Measurements from ENCODE around the gene F12. TPM values are rescaled to one million over a fixed set of nuclear protein-coding genes. Genes with fewer than 3 reads are reported as not detected.

The F12 gene
- total and polyA plus RNA-seq, 2 of the 8 experiments (the other 6 are each of a cell fraction or from before 2014, with no cell fraction given): 6.5 to 7.8 TPM

- H2BK12ac ChIP-seq (ENCODE audit: low read depth, low read length): no peak overlapping the region
- DNase-seq (ENCODE audit: low read depth in 1 of 2, low spot score in 2 of 2) (no peak), FAIRE-seq (no peak)
- no peak overlapping the region for H4K5ac ChIP-seq (ENCODE audit: insufficient read length, low read depth, low read length)
- H4K91ac ChIP-seq (replicated peaks; ENCODE audit: insufficient read length, low read length): no peak overlapping the region
- no peak overlapping the region for H3K4me2 ChIP-seq (ENCODE audit: insufficient read depth in 1 of 2, low read depth in 2 of 2, low read length in 2 of 2)
- H3K14ac ChIP-seq (ENCODE audit: insufficient read length): no peak overlapping the region
- H3K9me3 ChIP-seq (ENCODE audit: insufficient read depth in 2 of 2, low read depth in 1 of 2, low read length in 1 of 2): no peaks in the 10 kb centered on the region
- CTCF ChIA-PET (ENCODE audit: partially characterized antibody): interaction anchor here (1.5 to 5.9 kb wide), 5 partner anchors 23 to 61 kb away, joined by 4 to 34 read pairs (median 24); no protein-coding TSS in a partner anchor
- 97% methylated on average over 7 of the region's 7 CpGs; no CpG with 5 or more reads in 1 of the 2 experiments for WGBS, 2 experiments (ENCODE audit: extremely low coverage in 1 of 2, insufficient coverage in 1 of 2, insufficient read length in 1 of 2, insufficient replicate concordance in 2 of 2, low coverage in 1 of 2, low lambda C conversion rate in 2 of 2, missing lambda C conversion rate in 1 of 2)
- H3K18ac ChIP-seq (ENCODE audit: extremely low read depth, low read length): no peak overlapping the region
- no peak overlapping the region for H3K4ac ChIP-seq (replicated peaks; ENCODE audit: insufficient read length, low read depth, low read length)
- H3K27me3 ChIP-seq (replicated peaks in 1 of 4; ENCODE audit: control insufficient read depth in 3 of 4, extremely low read depth in 1 of 4, insufficient read depth in 3 of 4, low read length in 3 of 4): no peaks in the 10 kb centered on the region
- no peak overlapping the region for H3K27ac ChIP-seq (ENCODE audit: low read depth, low read length)
- no peak overlapping the region for H2AFZ ChIP-seq (ENCODE audit: low read length)
- H4K8ac ChIP-seq (ENCODE audit: extremely low read depth, insufficient read depth, low read length): no peak overlapping the region
- no peak overlapping the region for H3K56ac ChIP-seq (replicated peaks; ENCODE audit: insufficient read length, low read depth, low read length)
- POLR2A ChIA-PET (ENCODE audit: partially characterized antibody): interaction anchor here (1.1 to 24.2 kb wide), 5 partner anchors 14 to 58 kb away, joined by 3 to 460 read pairs (median 10); partner anchors contain the start of gene PRR7
- no peak overlapping the region for H3K9ac ChIP-seq (replicated peaks in 1 of 4; ENCODE audit: extremely low read depth in 1 of 4, low read depth in 3 of 4, low read length in 3 of 4)
- H2BK120ac ChIP-seq (replicated peaks; ENCODE audit: low read depth, low read length): no peak overlapping the region
- H2AK5ac ChIP-seq (ENCODE audit: low read depth, low read length): no peak overlapping the region
- peaks cover 0 to 26% of the 10 kb centered on the region in 2 experiments; a peak in 2 of 4 replicates for H3K79me2 ChIP-seq (ENCODE audit: control insufficient read depth in 1 of 2, insufficient read depth in 2 of 2, low read length in 2 of 2)
- no peak overlapping the region for H2BK20ac ChIP-seq (ENCODE audit: low read length)
- no peak overlapping the region for H3K23ac ChIP-seq (ENCODE audit: insufficient read length)
- no peak overlapping the region for H2BK15ac ChIP-seq (ENCODE audit: low read length)
- peaks cover 7 to 39% (median 26%) of the 10 kb centered on the region in 4 experiments; a peak in 6 of 8 replicates for H3K36me3 ChIP-seq (ENCODE audit: control insufficient read depth in 2 of 4, insufficient read depth in 4 of 4, low read length in 3 of 4)
- H3K4me1 ChIP-seq (replicated peaks in 1 of 4; ENCODE audit: control insufficient read depth in 3 of 4, insufficient read depth in 4 of 4, low read length in 3 of 4): peaks cover 0 to 14% (median 9%) of the 10 kb centered on the region in 4 experiments; a peak in 5 of 7 replicates
- H3K79me1 ChIP-seq (ENCODE audit: low read depth, low read length): peaks cover 16% of the 10 kb centered on the region
- peaks cover 15 to 26% of the 10 kb centered on the region in 2 experiments for H4K20me1 ChIP-seq (replicated peaks in 1 of 2; ENCODE audit: control insufficient read depth in 1 of 2, insufficient read depth in 2 of 2, low read length in 2 of 2)
- H3K4me3 ChIP-seq (ENCODE audit: extremely low read depth in 1 of 4, insufficient read depth in 2 of 4, low read depth in 3 of 4, low read length in 4 of 4): no peak overlapping the region
- H2BK5ac ChIP-seq (ENCODE audit: low read depth, low read length): no peak overlapping the region
- TF ChIP-seq GABPA (IDR thresholded peaks at IDR 0.05; ENCODE audit: borderline replicate concordance, insufficient read depth, low read length): no peak
- H3K23me2 ChIP-seq (ENCODE audit: low read depth, low read length): peaks cover 4% of the 10 kb centered on the region; the same call in 1 of the 2 replicates
These were observed 21.6 kb upstream of the F12 start for GRCh38 chr5:177430972-177431316.
